K562 (cell line): ENCODE measurements around the gene GSKIP. TPM values are rescaled to one million over a fixed set of nuclear protein-coding genes. Genes with fewer than 3 reads are reported as not detected.

Experiments used
- BRCA1 ChIP-seq, 2 experiments: fragments of 450-650 bp in 1 of 2; sonication (generic) in 1 of 2; formaldehyde crosslinking in 1 of 2; IDR thresholded peaks; 2 replicates each; pipeline versions ENCODE4 v1.5.0 to v1.6.1; 2017 to 2020; ENCODE audit warnings: mild to moderate bottlenecking in 1 of 2, missing genetic modification reagents in 1 of 2
- BRF2 ChIP-seq: IDR thresholded peaks from 3 replicates; pipeline ENCODE4 v1.6.1; 2011; ENCODE audit warnings: borderline replicate concordance, mild to moderate bottlenecking; ENCODE audit not compliant: insufficient read length, insufficient read depth
- C11orf30 ChIP-seq: fragments of 450-650 bp; IDR thresholded peaks from 2 replicates; pipeline ENCODE4 v1.6.1; 2016; ENCODE audit warnings: low read depth, mild to moderate bottlenecking
- MLLT1 ChIP-seq, 2 experiments: fragments of 450-650 bp; IDR thresholded peaks; 2 replicates each; pipeline ENCODE4 v1.6.1; 2016
- MYNN ChIP-seq, 2 experiments: sonication (generic); formaldehyde crosslinking in 1 of 2; IDR thresholded peaks; 2 replicates each; pipeline versions ENCODE4 v1.5.0 to v1.6.1; 2016 to 2020; ENCODE audit warnings: antibody characterized with exemption in 1 of 2, missing genetic modification reagents in 1 of 2
- RAD51 ChIP-seq: fragments of 450-650 bp; IDR thresholded peaks from 2 replicates; pipeline ENCODE4 v1.7.1; 2016; ENCODE audit warnings: low read depth, mild to moderate bottlenecking, borderline replicate concordance
- SMARCA5 ChIP-seq: fragments of 450-650 bp; IDR thresholded peaks from 2 replicates; pipeline ENCODE4 v1.6.1; 2016
- TCF3 ChIP-seq: sonication (generic); formaldehyde crosslinking; IDR thresholded peaks from 2 replicates; pipeline ENCODE4 v1.4.0; 2020; ENCODE audit warnings: mild to moderate bottlenecking, missing genetic modification reagents
- ZBED1 ChIP-seq: IDR thresholded peaks from 2 replicates; pipeline ENCODE4 v1.6.1; 2014
- ZNF12 ChIP-seq: sonication (generic); formaldehyde crosslinking; IDR thresholded peaks from 2 replicates; pipeline ENCODE4 v1.4.0; 2020; ENCODE audit warnings: mild to moderate bottlenecking, missing genetic modification reagents
- ZNF140 ChIP-seq: fragments of 250-450 bp; sonication (Bioruptor Pico); IDR thresholded peaks from 2 replicates; pipeline ENCODE4 v1.8.0; 2021; ENCODE audit warnings: moderate library complexity, mild to moderate bottlenecking, inconsistent platforms
- polyA plus RNA-seq, 8 experiments: library from polyadenylated mRNA; depleted of rRNA in 4 of 8; stranded (reverse) in 5 of 8; unstranded in 3 of 8; fragments of >200 nt; fragmentation: Nextera tagmentation in 2 of 8; fragmentation: Illumina TruSeq in 1 of 8; extraction: Ambion mirVana in 2 of 8; extraction: Trizol in 1 of 8; gene quantifications; 2 replicates each; pipeline versions ENCODE4 v1.2.1 to v1.2.3, GENCODE V29; 2011 to 2014; ENCODE audit warnings: inconsistent platforms in 1 of 8, missing spikeins in 1 of 8
- total RNA-seq, 7 experiments: library from RNA; depleted of rRNA in 6 of 7; stranded (reverse); fragments of >200 nt in 6 of 7; fragmentation: Illumina TruSeq in 2 of 7; extraction: Trizol in 2 of 7; gene quantifications; 2 replicates each; pipeline versions ENCODE4 v1.2.1 to v1.2.3, GENCODE V29; 2011 to 2021; ENCODE audit warnings: low replicate concordance in 1 of 7
- TF ChIP-seq, protein P1 (sequence below): sonication (generic); formaldehyde crosslinking; IDR thresholded peaks from 2 replicates; pipeline ENCODE4 v1.5.0; 2020; ENCODE audit warnings: missing genetic modification reagents
- TF ChIP-seq, protein P2 (sequence below): fragments of 250-450 bp; sonication (Bioruptor Pico); IDR thresholded peaks from 2 replicates; pipeline ENCODE4 v1.8.0; 2022; ENCODE audit warnings: moderate library complexity, mild to moderate bottlenecking, inconsistent platforms
- TF ChIP-seq, protein P3 (sequence below), 2 experiments: fragments of 450-650 bp; IDR thresholded peaks; 2 replicates each; pipeline ENCODE4 v1.6.1; 2016; ENCODE audit warnings: mild to moderate bottlenecking in 2 of 2, borderline replicate concordance in 1 of 2, low read depth in 1 of 2, moderate library complexity in 1 of 2

GSKIP gene
- total and polyA plus RNA-seq, 9 of the 15 experiments (the other 6 are each of a cell fraction or from before 2014, with no cell fraction given): 12.9 to 58.9 (median 22.2) TPM

DNA sequence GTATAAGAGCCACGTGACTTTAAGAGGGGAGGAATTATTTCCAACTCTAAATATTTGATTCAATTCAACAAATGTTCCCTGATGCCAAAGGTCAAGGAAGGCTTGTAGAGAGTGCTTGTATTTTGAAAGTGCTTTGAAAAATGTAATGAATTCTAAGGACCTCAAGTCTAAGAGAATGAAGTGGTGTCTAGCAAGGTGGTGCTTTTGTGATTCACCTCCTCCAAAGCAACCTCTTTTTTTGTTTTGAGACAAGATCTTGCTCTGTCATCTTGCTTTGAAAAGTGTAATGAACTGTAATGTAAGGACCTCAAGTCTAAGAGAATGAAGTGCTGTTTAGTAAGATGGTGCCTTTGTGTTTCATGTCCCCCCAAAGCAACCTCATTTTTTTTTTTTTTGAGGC is 42.4 kb downstream of the GSKIP start (continued):
- TF ChIP-seq, protein P1, sequence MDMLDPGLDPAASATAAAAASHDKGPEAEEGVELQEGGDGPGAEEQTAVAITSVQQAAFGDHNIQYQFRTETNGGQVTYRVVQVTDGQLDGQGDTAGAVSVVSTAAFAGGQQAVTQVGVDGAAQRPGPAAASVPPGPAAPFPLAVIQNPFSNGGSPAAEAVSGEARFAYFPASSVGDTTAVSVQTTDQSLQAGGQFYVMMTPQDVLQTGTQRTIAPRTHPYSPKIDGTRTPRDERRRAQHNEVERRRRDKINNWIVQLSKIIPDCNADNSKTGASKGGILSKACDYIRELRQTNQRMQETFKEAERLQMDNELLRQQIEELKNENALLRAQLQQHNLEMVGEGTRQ (CRISPR knock-in tag): 0 out of 2 replicates have a peak, but pooled peaks have one; percentile 23
- TF ChIP-seq RAD51 (peak; percentile 56; the same call in 1 of the 2 replicates), ZBED1 (no peak), ZNF12 (CRISPR knock-in tag) (no peak), ZNF140 (CRISPR knock-in tag) (no peak), SMARCA5 (no peak), MLLT1 (IDR thresholded peaks at IDR 0.05) (no peak), MYNN (IDR thresholded peaks at IDR 0.05) (peak; percentile 68; the same call in 1 of the 2 replicates), MYNN (CRISPR knock-in tag; IDR thresholded peaks at IDR 0.05) (no peak), BRCA1 (IDR thresholded peaks at IDR 0.05) (no peak), BRCA1 (CRISPR knock-in tag; IDR thresholded peaks at IDR 0.05) (no peak), TCF3 (CRISPR knock-in tag) (no peak), C11orf30 (peak; percentile 54; the same call in 1 of the 2 replicates), BRF2 (no peak)
- TF ChIP-seq, protein P2, sequence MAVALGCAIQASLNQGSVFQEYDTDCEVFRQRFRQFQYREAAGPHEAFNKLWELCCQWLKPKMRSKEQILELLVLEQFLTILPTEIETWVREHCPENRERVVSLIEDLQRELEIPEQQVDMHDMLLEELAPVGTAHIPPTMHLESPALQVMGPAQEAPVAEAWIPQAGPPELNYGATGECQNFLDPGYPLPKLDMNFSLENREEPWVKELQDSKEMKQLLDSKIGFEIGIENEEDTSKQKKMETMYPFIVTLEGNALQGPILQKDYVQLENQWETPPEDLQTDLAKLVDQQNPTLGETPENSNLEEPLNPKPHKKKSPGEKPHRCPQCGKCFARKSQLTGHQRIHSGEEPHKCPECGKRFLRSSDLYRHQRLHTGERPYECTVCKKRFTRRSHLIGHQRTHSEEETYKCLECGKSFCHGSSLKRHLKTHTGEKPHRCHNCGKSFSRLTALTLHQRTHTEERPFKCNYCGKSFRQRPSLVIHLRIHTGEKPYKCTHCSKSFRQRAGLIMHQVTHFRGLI (CRISPR knock-in tag): no peak
- TF ChIP-seq, protein P3, sequence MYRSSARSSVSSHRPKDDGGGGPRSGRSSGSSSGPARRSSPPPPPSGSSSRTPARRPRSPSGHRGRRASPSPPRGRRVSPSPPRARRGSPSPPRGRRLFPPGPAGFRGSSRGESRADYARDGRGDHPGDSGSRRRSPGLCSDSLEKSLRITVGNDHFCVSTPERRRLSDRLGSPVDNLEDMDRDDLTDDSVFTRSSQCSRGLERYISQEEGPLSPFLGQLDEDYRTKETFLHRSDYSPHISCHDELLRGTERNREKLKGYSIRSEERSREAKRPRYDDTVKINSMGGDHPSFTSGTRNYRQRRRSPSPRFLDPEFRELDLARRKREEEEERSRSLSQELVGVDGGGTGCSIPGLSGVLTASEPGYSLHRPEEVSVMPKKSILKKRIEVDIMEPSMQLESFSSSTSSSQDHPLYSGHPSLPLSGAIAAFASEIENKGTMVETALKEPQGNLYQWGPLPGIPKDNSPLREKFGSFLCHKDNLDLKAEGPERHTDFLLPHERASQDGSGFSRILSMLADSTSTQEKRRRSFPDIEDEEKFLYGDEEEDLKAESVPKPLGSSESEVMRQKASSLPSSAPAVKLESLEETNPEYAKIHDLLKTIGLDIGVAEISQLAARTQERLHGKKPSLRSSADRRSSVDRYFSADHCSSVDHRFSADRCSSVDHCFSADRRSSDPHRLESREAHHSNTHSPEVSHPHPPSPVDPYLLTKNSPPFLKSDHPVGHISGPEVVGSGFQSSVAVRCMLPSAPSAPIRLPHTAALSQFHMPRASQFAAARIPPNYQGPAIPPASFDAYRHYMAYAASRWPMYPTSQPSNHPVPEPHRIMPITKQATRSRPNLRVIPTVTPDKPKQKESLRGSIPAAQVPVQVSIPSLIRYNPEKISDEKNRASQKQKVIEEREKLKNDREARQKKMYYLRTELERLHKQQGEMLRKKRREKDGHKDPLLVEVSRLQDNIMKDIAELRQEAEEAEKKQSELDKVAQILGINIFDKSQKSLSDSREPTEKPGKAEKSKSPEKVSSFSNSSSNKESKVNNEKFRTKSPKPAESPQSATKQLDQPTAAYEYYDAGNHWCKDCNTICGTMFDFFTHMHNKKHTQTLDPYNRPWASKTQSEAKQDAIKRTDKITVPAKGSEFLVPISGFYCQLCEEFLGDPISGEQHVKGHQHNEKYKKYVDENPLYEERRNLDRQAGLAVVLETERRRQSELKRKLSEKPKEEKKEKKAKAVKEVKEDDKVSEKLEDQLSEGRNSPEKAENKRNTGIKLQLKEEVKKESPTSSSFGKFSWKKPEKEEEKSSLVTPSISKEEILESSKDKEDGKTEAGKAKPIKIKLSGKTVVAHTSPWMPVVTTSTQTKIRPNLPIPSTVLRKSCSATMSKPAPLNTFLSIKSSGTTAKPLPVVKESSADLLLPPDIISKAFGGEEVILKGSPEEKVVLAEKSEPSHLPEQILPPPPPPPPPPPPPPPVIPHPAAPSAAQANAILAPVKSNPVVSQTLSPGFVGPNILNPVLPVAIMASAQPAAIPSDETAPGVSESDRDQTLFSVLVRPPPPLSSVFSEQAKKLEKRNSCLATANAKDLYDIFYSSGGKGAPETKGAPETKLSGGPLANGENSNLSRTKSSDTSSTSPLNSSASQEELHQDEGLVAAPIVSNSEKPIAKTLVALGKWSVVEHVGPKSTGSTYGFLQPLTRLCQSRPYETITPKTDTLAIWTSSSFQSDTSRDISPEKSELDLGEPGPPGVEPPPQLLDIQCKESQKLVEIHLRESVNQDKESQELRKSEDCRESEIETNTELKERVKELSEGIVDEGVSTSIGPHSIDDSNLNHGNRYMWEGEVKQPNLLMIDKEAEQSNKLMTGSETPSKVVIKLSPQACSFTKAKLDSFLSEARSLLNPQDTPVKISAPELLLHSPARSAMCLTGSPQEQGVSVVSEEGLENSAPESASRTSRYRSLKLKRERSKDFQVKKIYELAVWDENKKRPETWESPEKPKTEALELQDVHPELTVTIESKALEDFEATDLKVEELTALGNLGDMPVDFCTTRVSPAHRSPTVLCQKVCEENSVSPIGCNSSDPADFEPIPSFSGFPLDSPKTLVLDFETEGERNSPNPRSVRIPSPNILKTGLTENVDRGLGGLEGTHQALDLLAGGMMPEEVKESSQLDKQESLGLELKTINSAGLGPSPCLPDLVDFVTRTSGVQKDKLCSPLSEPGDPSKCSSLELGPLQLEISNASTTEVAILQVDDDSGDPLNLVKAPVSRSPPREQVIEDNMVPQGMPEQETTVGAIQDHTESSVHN (IDR thresholded peaks at IDR 0.05; ENCODE audit: borderline replicate concordance in 1 of 2, low read depth in 1 of 2): no peak
